Measurements from ENCODE around the gene SMIM41. TPM values are rescaled to one million over a fixed set of nuclear protein-coding genes. Genes with fewer than 3 reads are reported as not detected.

SMIM41 gene
- total and polyA plus RNA-seq, 2 donors (not counting 1 experiment from before 2014, with no cell fraction given): 2.0 to 4.8 TPM

GRCh38 chr12:52055731-52056711 is 23.5 kb upstream of the SMIM41 start:
- H3K36me3 ChIP-seq (ENCODE audit: control insufficient read depth, insufficient read depth, low read length): peaks cover 10% of the 10 kb centered on the region
- peaks cover 2% of the 10 kb centered on the region for H3K4me1 ChIP-seq (ENCODE audit: control insufficient read depth, extremely low read depth, insufficient read depth, low read length)
- no peaks in the 10 kb centered on the region for H4K20me1 ChIP-seq (ENCODE audit: control insufficient read depth, extremely low read depth, insufficient read depth, low read length)
- no peaks in the 10 kb centered on the region for H3K27me3 ChIP-seq (ENCODE audit: control insufficient read depth, insufficient read depth, low read length)
- no peaks in the 10 kb centered on the region for H3K79me2 ChIP-seq (ENCODE audit: control insufficient read depth, insufficient read depth, low read length)
- TF ChIP-seq CTCF (conservative IDR thresholded peaks at IDR 0.05 in 1 of 2, IDR thresholded peaks at IDR 0.05 in 1 of 2; ENCODE audit: low read depth in 1 of 2, low read length in 2 of 2) (no peak), EZH2 (IDR thresholded peaks at IDR 0.05; ENCODE audit: low read length, missing control alignments) (no peak)
- no peak overlapping the region for H3K9ac ChIP-seq (ENCODE audit: insufficient read depth, low read length)
- no peak overlapping the region for H3K27ac ChIP-seq (ENCODE audit: insufficient read depth, low read length)
- no peak overlapping the region for H3K4me2 ChIP-seq (ENCODE audit: extremely low read depth, insufficient read depth, low read length)
- H3K4me3 ChIP-seq (replicated peaks in 1 of 4; ENCODE audit: control extremely low read depth in 1 of 4, insufficient read depth in 1 of 4, low read depth in 3 of 4, low read length in 4 of 4): no peak overlapping the region
- H3K9me3 ChIP-seq (ENCODE audit: control insufficient read depth, insufficient read depth, low read depth, low read length): no peaks in the 10 kb centered on the region
- no peak overlapping the region for H2AFZ ChIP-seq (ENCODE audit: low read length)
- DNase-seq (ENCODE audit: low read depth in 2 of 2): peak in 1 of 2 donors; percentile 43

GRCh38 chr12:52056801-52057637 is 22.5 kb upstream of the SMIM41 start:
- Histone ChIP-seq H2AFZ (ENCODE audit: low read length) (no peak overlapping the region), H3K4me2 (ENCODE audit: extremely low read depth, insufficient read depth, low read length) (peak overlapping the region; percentile 52), H4K20me1 (ENCODE audit: control insufficient read depth, extremely low read depth, insufficient read depth, low read length) (no peaks in the 10 kb centered on the region), H3K9me3 (ENCODE audit: control insufficient read depth, insufficient read depth, low read depth, low read length) (no peaks in the 10 kb centered on the region), H3K9ac (ENCODE audit: insufficient read depth, low read length) (no peak overlapping the region), H3K4me3 (replicated peaks in 1 of 4; ENCODE audit: control extremely low read depth in 1 of 4, insufficient read depth in 1 of 4, low read depth in 3 of 4, low read length in 4 of 4) (no peak overlapping the region), H3K4me1 (ENCODE audit: control insufficient read depth, extremely low read depth, insufficient read depth, low read length) (no peaks in the 10 kb centered on the region), H3K27ac (ENCODE audit: insufficient read depth, low read length) (no peak overlapping the region), H3K36me3 (ENCODE audit: control insufficient read depth, insufficient read depth, low read length) (peaks cover 10% of the 10 kb centered on the region), H3K27me3 (ENCODE audit: control insufficient read depth, insufficient read depth, low read length) (no peaks in the 10 kb centered on the region), H3K79me2 (ENCODE audit: control insufficient read depth, insufficient read depth, low read length) (no peaks in the 10 kb centered on the region)
- peak in 1 of 2 donors; percentile 24 for DNase-seq (ENCODE audit: low read depth in 2 of 2)
- TF ChIP-seq CTCF (conservative IDR thresholded peaks at IDR 0.05 in 1 of 2, IDR thresholded peaks at IDR 0.05 in 1 of 2; ENCODE audit: low read depth in 1 of 2, low read length in 2 of 2) (no peak), EZH2 (IDR thresholded peaks at IDR 0.05; ENCODE audit: low read length, missing control alignments) (no peak)
